ENCODE data around the gene ELMOD3. TPM values are rescaled to one million over a fixed set of nuclear protein-coding genes. Genes with fewer than 3 reads are reported as not detected.

Gene ELMOD3
- total RNA-seq, 1 donor from 2014 or later: 21.5 TPM

DNA sequence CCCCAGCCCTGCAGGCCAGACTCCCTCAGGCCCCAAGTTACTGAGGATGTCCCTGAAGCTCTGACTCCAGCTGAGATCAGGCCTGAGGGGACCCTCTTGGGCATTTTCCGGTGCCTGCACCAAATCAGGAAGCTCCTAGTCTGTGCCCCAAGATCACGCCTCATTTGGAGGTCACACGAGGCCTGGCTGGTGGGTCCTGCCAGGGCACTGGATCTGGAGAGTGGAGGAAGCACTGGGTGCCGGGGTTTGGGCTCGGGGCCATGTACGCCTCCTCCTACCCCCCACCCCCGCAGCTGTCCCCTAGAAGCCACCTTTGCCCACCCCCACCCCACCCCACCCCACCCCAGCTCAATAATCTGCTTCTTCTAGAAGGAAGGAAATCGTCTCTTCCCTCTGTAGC lies 80.1 kb downstream of the ELMOD3 start:
- Histone ChIP-seq H3K4me1 (peaks cover 31% of the 10 kb centered on the region), H3K4me2 (no peak overlapping the region), H3K27me3 (peaks cover 11% of the 10 kb centered on the region), H3K36me3 (no peaks in the 10 kb centered on the region), H3K79me2 (ENCODE audit: low read depth) (no peaks in the 10 kb centered on the region), H3F3A (ENCODE audit: low read depth) (peaks cover 31% of the 10 kb centered on the region), H2AFZ (replicated peaks) (no peak overlapping the region), H3K9ac (no peak overlapping the region), H3K4me3 (no peak overlapping the region), H4K20me1 (ENCODE audit: low read depth) (no peaks in the 10 kb centered on the region), H3K9me3 (ENCODE audit: low read depth) (no peaks in the 10 kb centered on the region), H3K27ac (no peak overlapping the region)
- Mint-ChIP-seq H3K27me3 (ENCODE audit: insufficient read depth, low read depth) (peaks cover 11% of the 10 kb centered on the region), H3K4me3 (no peak overlapping the region), H3K36me3 (no peaks in the 10 kb centered on the region), H3K9me3 (no peaks in the 10 kb centered on the region), H3K4me1 (peaks cover 70% of the 10 kb centered on the region), H3K27ac (no peak overlapping the region)
- no peak for DNase-seq (ENCODE audit: low spot score)
- no peak for TF ChIP-seq EZH2phosphoT487 (IDR thresholded peaks at IDR 0.05)

- H3K4me3 Mint-ChIP-seq: no peak overlapping the region
- no peaks in the 10 kb centered on the region for H3K9me3 ChIP-seq (ENCODE audit: low read depth)
- H2AFZ ChIP-seq (replicated peaks): no peak overlapping the region
These were observed 80.8 kb downstream of the ELMOD3 start for GRCh38 chr2:85435220-85435958.

GRCh38 chr2:85435981-85436835 lies 81.6 kb downstream of the ELMOD3 start:
- Histone ChIP-seq H3K9me3 (ENCODE audit: low read depth) (no peaks in the 10 kb centered on the region), H3K27me3 (peaks cover 11% of the 10 kb centered on the region), H2AFZ (replicated peaks) (no peak overlapping the region), H3K4me2 (no peak overlapping the region), H3K27ac (no peak overlapping the region), H3K79me2 (ENCODE audit: low read depth) (no peaks in the 10 kb centered on the region), H3F3A (ENCODE audit: low read depth) (peaks cover 23% of the 10 kb centered on the region), H3K4me3 (no peak overlapping the region), H3K36me3 (no peaks in the 10 kb centered on the region), H4K20me1 (ENCODE audit: low read depth) (no peaks in the 10 kb centered on the region), H3K9ac (no peak overlapping the region), H3K4me1 (peaks cover 19% of the 10 kb centered on the region)
- H3K9me3 Mint-ChIP-seq: no peaks in the 10 kb centered on the region
- H3K4me3 Mint-ChIP-seq: peak overlapping the region; percentile 71
- no peak for DNase-seq (ENCODE audit: low spot score)
- peaks cover 59% of the 10 kb centered on the region for H3K4me1 Mint-ChIP-seq
- TF ChIP-seq, protein P1, sequence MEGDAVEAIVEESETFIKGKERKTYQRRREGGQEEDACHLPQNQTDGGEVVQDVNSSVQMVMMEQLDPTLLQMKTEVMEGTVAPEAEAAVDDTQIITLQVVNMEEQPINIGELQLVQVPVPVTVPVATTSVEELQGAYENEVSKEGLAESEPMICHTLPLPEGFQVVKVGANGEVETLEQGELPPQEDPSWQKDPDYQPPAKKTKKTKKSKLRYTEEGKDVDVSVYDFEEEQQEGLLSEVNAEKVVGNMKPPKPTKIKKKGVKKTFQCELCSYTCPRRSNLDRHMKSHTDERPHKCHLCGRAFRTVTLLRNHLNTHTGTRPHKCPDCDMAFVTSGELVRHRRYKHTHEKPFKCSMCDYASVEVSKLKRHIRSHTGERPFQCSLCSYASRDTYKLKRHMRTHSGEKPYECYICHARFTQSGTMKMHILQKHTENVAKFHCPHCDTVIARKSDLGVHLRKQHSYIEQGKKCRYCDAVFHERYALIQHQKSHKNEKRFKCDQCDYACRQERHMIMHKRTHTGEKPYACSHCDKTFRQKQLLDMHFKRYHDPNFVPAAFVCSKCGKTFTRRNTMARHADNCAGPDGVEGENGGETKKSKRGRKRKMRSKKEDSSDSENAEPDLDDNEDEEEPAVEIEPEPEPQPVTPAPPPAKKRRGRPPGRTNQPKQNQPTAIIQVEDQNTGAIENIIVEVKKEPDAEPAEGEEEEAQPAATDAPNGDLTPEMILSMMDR (IDR thresholded peaks at IDR 0.05): peak; percentile 9
- TF ChIP-seq EZH2phosphoT487 (IDR thresholded peaks at IDR 0.05): no peak
- no peak for TF ChIP-seq EZH2 (IDR thresholded peaks at IDR 0.05)
- peak overlapping the region; percentile 33 for H3K27ac Mint-ChIP-seq
- no peaks in the 10 kb centered on the region for H3K36me3 Mint-ChIP-seq
- H3K27me3 Mint-ChIP-seq (ENCODE audit: insufficient read depth, low read depth): peaks cover 13% of the 10 kb centered on the region

More at GRCh38 chr2:85435220-85435958, 80.8 kb downstream of the ELMOD3 start:
- Histone ChIP-seq H4K20me1 (ENCODE audit: low read depth) (no peaks in the 10 kb centered on the region), H3K9ac (no peak overlapping the region), H3K36me3 (no peaks in the 10 kb centered on the region), H3K4me3 (no peak overlapping the region), H3K27ac (no peak overlapping the region), H3F3A (ENCODE audit: low read depth) (peaks cover 24% of the 10 kb centered on the region), H3K4me1 (peaks cover 25% of the 10 kb centered on the region), H3K27me3 (peaks cover 11% of the 10 kb centered on the region), H3K79me2 (ENCODE audit: low read depth) (no peaks in the 10 kb centered on the region), H3K4me2 (no peak overlapping the region)
- no peak for DNase-seq (ENCODE audit: low spot score)
- peak overlapping the region; percentile 79 for H3K27ac Mint-ChIP-seq
- TF ChIP-seq, protein P1 (IDR thresholded peaks at IDR 0.05): no peak
- TF ChIP-seq EZH2phosphoT487 (IDR thresholded peaks at IDR 0.05): no peak
- TF ChIP-seq EZH2 (IDR thresholded peaks at IDR 0.05): no peak
- H3K4me1 Mint-ChIP-seq: peaks cover 64% of the 10 kb centered on the region
- H3K27me3 Mint-ChIP-seq (ENCODE audit: insufficient read depth, low read depth): peaks cover 11% of the 10 kb centered on the region
- H3K9me3 Mint-ChIP-seq: no peaks in the 10 kb centered on the region
- H3K36me3 Mint-ChIP-seq: no peaks in the 10 kb centered on the region
